Smooth muscle cell (in vitro differentiated cells): ENCODE results near the gene HELZ. TPM values are rescaled to one million over a fixed set of nuclear protein-coding genes. Genes with fewer than 3 reads are reported as not detected.
"Not testable (repeated sequence)": the region's sequence is repeated elsewhere in the genome, so short reads cannot be mapped to it uniquely, and the experiment has no call there.

Experiments
- DNase-seq: peaks from one replicate; lab custom pipeline; 2025; ENCODE audit not compliant: unreplicated experiment; lab: John Stamatoyannopoulos, UW
- H2AFZ ChIP-seq: fragments of 200-600 bp; sonication (generic); 2 replicates; pipeline ENCODE4 v1.6.0; 2016; ENCODE audit warnings: antibody characterized with exemption, low read depth, mild to moderate bottlenecking
- H3F3A ChIP-seq: fragments of 200-600 bp; sonication (generic); 2 replicates; pipeline ENCODE4 v1.6.0; 2017; ENCODE audit warnings: antibody characterized with exemption, low read depth
- H3K27ac ChIP-seq: fragments of 200-600 bp; sonication (generic); 2 replicates; pipeline ENCODE4 v1.5.1; 2016; ENCODE audit warnings: low read depth, mild to moderate bottlenecking
- H3K27me3 ChIP-seq: fragments of 200-600 bp; sonication (generic); 2 replicates; pipeline ENCODE4 v1.6.1; 2016; ENCODE audit warnings: low read depth, mild to moderate bottlenecking
- H3K36me3 ChIP-seq: fragments of 200-600 bp; sonication (generic); 2 replicates; pipeline ENCODE4 v1.5.1; 2016; ENCODE audit warnings: low read depth
- H3K4me1 ChIP-seq: fragments of 200-600 bp; sonication (generic); 2 replicates; pipeline ENCODE4 v1.5.1; 2016; ENCODE audit warnings: low read depth
- H3K4me2 ChIP-seq: fragments of 200-600 bp; sonication (generic); 2 replicates; pipeline ENCODE4 v1.6.0; 2016; ENCODE audit warnings: mild to moderate bottlenecking
- H3K4me3 ChIP-seq: fragments of 200-600 bp; sonication (generic); 2 replicates; pipeline ENCODE4 v1.5.1; 2016; ENCODE audit warnings: mild to moderate bottlenecking
- H3K79me2 ChIP-seq: fragments of 200-600 bp; sonication (generic); 2 replicates; pipeline ENCODE4 v1.6.0; 2016; ENCODE audit warnings: low read depth, mild to moderate bottlenecking
- H3K9ac ChIP-seq: fragments of 200-600 bp; sonication (generic); 2 replicates; pipeline ENCODE4 v1.6.0; 2016; ENCODE audit warnings: low read depth
- H3K9me3 ChIP-seq: fragments of 200-600 bp; sonication (generic); replicated peaks from 2 replicates; pipeline ENCODE4 v1.5.1; 2016; ENCODE audit warnings: low read depth
- H4K20me1 ChIP-seq: fragments of 200-600 bp; sonication (generic); 2 replicates; pipeline ENCODE4 v1.6.0; 2016; ENCODE audit warnings: low read depth
- CTCF ChIP-seq: fragments of 200-600 bp; sonication (generic); IDR thresholded peaks from 2 replicates; pipeline ENCODE4 v1.5.1; 2017; ENCODE audit warnings: borderline replicate concordance, mild to moderate bottlenecking, antibody characterized with exemption; ENCODE audit not compliant: insufficient read depth, poor library complexity, severe bottlenecking
- WGBS: methylation state at CpG from one replicate; pipeline ENCODE4 v1.1.7; 2016; ENCODE audit warnings: low lambda C conversion rate; 5-methylcytosine and 5-hydroxymethylcytosine counted together
- polyA plus RNA-seq: library from polyadenylated mRNA; unstranded; fragments of >200 nt; fragmentation: Nextera tagmentation; extraction: Ambion mirVana; gene quantifications from 2 replicates; pipeline ENCODE4 v1.2.1, GENCODE V29; 2016
- total RNA-seq: library from RNA; depleted of rRNA; stranded (reverse); fragments of >200 nt; gene quantifications from 2 replicates; pipeline ENCODE4 v1.2.3, GENCODE V29; 2014

HELZ gene
- total and polyA plus RNA-seq, 2 experiments from 2014 or later = 18.8 to 34.4 TPM

- Histone ChIP-seq H3F3A (no peaks in the 10 kb centered on the region), H3K4me1 (no peaks in the 10 kb centered on the region), H3K36me3 (no peaks in the 10 kb centered on the region), H3K27me3 (no peaks in the 10 kb centered on the region), H4K20me1 (peaks cover 91% of the 10 kb centered on the region), H3K79me2 (peaks cover 47% of the 10 kb centered on the region), H3K9ac (no peak overlapping the region), H3K4me3 (no peak overlapping the region), H3K27ac (no peak overlapping the region), H2AFZ (no peak overlapping the region), H3K4me2 (no peak overlapping the region), H3K9me3 (no peaks in the 10 kb centered on the region)
- 100% methylated on average over 1 of the region's 1 CpG for WGBS
- TF ChIP-seq CTCF = no peak
- no peak for DNase-seq
These were observed 147.0 kb downstream of the HELZ start for GRCh38 chr17:67098006-67098405.

GRCh38 chr17:67096609-67097008, 148.4 kb downstream of the HELZ start:
- no peaks in the 10 kb centered on the region for H3K9me3 ChIP-seq
- WGBS = 100% methylated on average over 1 of the region's 1 CpG
- peaks cover 39% of the 10 kb centered on the region for H3K79me2 ChIP-seq
- no peak overlapping the region for H3K9ac ChIP-seq
- no peak for DNase-seq
- H4K20me1 ChIP-seq = peaks cover 89% of the 10 kb centered on the region
- no peaks in the 10 kb centered on the region for H3K27me3 ChIP-seq
- H3K4me2 ChIP-seq = no peak overlapping the region
- no peaks in the 10 kb centered on the region for H3F3A ChIP-seq
- H3K4me3 ChIP-seq = no peak overlapping the region
- TF ChIP-seq CTCF = no peak
- H3K4me1 ChIP-seq = no peaks in the 10 kb centered on the region
- H3K27ac ChIP-seq = no peak overlapping the region
- no peak overlapping the region for H2AFZ ChIP-seq
- no peaks in the 10 kb centered on the region for H3K36me3 ChIP-seq

GRCh38 chr17:67095803-67096202, 149.2 kb downstream of the HELZ start:
- H3K36me3 ChIP-seq = no peaks in the 10 kb centered on the region
- no peak overlapping the region for H2AFZ ChIP-seq
- WGBS = 100% methylated on average over 1 of the region's 1 CpG
- H3K9me3 ChIP-seq = no peaks in the 10 kb centered on the region
- no peak overlapping the region for H3K27ac ChIP-seq
- DNase-seq = no peak
- no peaks in the 10 kb centered on the region for H3K4me1 ChIP-seq
- no peaks in the 10 kb centered on the region for H3K27me3 ChIP-seq
- no peak for TF ChIP-seq CTCF
- H3F3A ChIP-seq = no peaks in the 10 kb centered on the region
- H4K20me1 ChIP-seq = peaks cover 88% of the 10 kb centered on the region
- no peak overlapping the region for H3K4me2 ChIP-seq
- no peak overlapping the region for H3K4me3 ChIP-seq
- H3K9ac ChIP-seq = no peak overlapping the region
- H3K79me2 ChIP-seq = peaks cover 41% of the 10 kb centered on the region

- not testable (repeated sequence) for DNase-seq, H3K9me3 ChIP-seq, H2AFZ ChIP-seq, H3K4me3 ChIP-seq, H3K27me3 ChIP-seq, H3K4me1 ChIP-seq, H3K27ac ChIP-seq, H3F3A ChIP-seq, H3K36me3 ChIP-seq, H3K4me2 ChIP-seq, H3K9ac ChIP-seq
- H3K79me2 ChIP-seq = peaks cover 38% of the 10 kb centered on the region
- H4K20me1 ChIP-seq = peaks cover 89% of the 10 kb centered on the region
- WGBS = 0% methylated on average over 1 of the region's 1 CpG
These were observed 149.7 kb downstream of the HELZ start for GRCh38 chr17:67095291-67095690.
